Skin of body (tissue), 2 donors: ENCODE measurements around the gene ZNF821. TPM values are rescaled to one million over a fixed set of nuclear protein-coding genes. Genes with fewer than 3 reads are reported as not detected.
"Not testable (repeated sequence)": the region's sequence is repeated elsewhere in the genome, so short reads cannot be mapped to it uniquely, and the experiment has no call there.

Experiments used
- DNase-seq: peaks from one replicate; lab custom pipeline; 2025; lab: John Stamatoyannopoulos, UW
- total RNA-seq: library from RNA; depleted of rRNA; stranded (reverse); fragments of >200 nt; gene quantifications from one replicate; pipeline ENCODE4 v1.2.3, GENCODE V29; 2014

The ZNF821 gene, protein sequence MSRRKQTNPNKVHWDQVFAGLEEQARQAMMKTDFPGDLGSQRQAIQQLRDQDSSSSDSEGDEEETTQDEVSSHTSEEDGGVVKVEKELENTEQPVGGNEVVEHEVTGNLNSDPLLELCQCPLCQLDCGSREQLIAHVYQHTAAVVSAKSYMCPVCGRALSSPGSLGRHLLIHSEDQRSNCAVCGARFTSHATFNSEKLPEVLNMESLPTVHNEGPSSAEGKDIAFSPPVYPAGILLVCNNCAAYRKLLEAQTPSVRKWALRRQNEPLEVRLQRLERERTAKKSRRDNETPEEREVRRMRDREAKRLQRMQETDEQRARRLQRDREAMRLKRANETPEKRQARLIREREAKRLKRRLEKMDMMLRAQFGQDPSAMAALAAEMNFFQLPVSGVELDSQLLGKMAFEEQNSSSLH
- 5.1 TPM for total RNA-seq

DNA sequence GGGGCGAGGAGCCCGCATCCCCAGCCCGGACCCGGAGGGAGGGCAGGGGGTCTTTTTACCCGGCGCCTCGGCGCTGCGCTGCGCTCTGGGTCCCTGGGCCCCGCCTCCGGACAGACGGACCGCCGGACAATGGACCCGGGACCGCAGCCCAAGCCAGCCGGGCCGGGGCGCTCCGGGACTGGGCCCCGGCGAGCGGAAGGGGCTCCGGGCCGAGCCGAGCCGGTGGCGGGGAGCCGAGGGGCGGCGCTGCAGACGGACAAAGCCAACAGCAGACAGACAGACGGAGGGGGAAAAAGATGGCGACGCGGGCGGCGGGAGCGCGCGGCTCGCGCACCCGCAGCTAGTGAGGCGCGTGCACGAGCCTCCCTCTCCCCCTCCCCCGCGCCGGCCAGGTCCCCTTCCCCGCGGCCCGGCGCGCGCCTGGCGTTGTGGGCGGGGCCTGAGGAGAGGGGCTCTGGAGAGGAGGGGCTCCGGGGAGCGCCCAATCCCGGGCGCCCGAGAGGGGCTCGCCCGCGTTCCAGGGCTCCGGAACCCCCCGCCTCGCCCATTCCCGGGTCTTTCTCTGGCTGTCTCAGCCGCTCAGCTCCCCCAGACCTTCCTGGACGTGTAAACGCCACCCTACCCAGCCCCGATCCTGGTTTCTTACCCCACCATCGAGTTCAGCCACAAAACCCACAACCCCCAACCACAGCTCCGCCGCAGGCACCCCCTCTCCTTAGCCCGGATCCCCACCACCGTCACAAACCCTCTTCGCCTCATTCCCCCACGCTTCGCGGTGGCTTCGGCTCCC is at the start of gene ZNF821:
Gene ZNF821 (minus strand): TSS at position 334 of the 790 bp plus-strand sequence. CDS start 4,236 bp downstream, outside the sequence.
- DNase-seq = peak; percentile 78

DNA sequence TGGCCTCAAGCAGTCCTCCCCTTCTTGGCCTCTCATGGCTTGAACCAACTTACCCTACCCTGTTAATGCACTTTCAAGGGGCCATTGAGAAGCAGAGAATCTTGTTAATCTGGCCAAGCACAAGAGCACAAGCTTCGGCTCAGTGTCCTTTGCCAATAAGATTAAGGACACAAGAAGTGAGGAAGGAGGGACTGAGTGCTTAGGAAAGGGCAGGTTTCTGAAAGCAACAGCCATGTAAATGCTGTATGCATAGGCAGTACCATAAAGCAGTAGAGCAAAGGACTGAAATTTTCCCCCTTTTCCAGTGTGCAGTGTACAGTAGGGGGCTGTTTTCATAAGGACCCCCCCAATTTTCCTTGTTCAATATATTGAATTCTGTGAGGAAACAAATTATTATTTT is 49.0 kb upstream of the ZNF821 start:
- no peak for DNase-seq

DNA sequence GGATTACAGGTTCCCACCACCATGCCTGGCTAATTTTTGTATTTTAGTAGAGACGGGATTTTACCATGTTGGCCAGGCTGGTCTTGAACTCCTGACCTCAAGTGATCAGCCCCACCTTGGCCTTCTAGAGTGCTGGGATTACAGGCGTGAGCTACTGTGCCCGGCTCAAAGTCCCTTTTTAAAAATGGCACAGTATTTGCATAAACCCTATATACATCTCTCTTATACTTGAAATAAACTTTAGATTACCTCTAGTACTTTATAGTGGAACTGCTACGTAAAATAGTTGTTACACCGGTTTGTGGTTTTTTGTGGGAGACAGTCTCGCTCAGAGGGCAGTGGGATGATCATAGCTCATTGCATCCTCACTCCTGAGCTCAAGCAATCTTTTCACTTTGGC is 47.6 kb upstream of the ZNF821 start:
- DNase-seq = no peak

DNA sequence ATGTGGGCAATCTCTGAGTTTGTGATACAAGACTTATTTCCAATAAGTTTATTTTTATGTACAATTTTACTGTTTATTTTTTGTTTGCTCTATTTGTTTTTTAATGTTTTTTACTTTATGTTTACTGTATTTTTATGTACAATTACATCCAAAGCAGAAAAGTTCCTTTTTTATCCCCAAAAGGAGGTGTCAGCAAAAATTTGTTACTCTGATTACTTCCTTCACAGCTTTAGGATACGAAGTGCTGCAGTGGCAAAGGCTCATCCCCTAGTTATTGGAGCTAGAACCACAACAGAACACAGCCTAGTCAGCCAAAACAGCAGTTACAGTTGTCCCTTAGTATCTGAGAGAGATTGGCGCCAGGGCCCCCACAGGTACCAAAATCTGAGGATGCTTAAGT is 47.0 kb upstream of the ZNF821 start:
- no peak for DNase-seq

DNA sequence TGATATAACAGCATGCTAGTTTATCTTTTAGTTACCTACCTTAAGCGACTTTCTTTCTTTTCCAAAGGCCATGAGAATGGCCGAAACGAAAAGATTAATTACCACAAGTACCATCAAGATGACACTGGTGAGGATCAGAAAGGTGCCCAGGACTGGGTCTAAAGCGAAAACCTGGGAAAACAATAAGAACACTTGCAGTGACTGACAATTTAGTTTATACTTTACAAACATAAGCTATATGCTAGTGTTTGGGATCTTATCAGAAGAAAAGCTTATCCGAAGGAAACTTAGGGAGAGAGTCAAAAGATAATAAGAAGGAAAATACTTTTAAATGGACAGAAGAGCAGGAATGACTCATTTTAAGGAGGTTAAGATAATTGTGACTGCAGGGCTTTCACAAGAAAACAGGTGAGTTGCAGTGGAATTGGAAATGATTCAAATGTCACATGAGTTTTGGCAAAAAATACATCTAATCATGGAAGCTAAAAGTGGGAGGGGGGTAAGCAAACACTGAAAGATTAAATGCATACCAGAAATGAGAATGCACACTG is 46.1 kb upstream of the ZNF821 start:
- no peak for DNase-seq

DNA sequence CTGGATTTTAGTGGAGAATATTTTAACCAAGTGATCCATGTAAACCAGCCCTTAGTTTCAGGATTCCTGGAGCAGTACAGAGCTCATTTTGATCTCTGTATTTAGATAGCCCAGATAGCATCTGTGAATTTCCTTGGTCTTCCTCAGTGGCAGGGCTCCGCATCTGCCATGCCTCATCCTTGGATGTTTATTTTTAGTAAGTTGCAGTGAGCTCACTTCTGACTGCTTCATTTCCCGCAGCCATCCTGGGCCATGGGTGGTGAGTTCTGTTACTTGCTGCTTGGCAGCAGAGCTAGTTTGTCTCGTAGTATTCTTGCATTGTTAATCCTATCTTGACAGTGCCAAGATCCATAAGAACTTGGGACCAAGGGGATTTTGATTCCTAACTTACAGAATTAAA is 45.1 kb upstream of the ZNF821 start:
- no peak for DNase-seq

DNA sequence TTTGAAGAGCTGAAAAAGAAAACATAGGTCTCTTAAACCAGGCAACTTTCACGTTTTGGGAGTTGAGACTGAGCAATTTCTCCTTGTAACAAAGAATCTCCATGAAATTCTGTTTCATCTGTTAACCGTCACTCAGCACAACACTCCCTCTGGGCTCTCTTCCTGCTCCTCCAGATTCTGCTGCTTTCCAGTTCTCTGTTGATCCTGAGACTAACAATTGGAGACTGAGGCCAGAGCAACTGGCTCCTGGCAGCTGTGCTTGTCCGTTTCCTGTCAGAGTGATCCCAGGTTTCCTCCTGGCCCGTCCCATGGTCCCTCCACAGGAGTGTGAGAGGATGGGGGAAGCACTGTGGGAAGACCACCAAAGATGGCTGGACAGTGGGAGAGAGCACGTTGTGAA is 43.8 kb upstream of the ZNF821 start:
- DNase-seq = no peak

DNA sequence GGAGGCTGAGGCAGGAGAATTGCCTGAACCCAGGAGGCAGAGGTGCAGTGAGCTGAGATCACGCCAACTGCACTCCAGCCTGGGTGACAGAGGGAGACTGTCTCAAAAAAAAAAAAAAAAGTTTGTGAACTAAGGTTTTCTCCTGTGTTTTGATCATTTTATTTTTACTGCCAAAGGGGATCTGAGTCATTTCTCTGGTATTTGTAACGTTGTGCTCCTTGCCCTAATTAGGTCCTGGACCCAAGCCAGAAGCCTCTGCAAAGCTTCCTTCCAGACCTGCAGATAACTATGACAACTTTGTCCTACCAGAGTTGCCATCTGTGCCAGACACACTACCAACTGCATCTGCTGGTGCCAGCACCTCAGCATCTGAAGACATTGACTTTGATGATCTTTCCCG is 43.4 kb upstream of the ZNF821 start:
- DNase-seq = no peak

DNA sequence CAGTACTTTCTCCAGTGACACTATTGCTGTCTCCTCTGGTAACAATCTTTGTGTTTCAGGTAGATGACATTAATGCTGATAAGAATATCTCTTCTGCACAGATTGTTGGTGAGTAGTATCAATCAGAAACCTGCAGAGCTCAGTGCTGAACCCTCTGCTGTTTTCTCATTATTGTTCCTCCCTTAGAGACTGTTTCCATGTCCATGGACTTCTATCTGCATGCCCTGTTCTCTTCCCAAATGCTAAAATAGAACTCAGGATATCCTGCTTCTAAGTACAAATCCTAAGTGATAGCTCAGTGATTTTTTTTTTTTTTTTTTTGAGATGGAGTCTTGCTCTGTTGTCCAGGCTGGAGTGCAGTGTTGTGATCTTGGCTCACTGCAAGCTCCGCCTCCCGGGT is 40.7 kb upstream of the ZNF821 start:
- DNase-seq = no peak

DNA sequence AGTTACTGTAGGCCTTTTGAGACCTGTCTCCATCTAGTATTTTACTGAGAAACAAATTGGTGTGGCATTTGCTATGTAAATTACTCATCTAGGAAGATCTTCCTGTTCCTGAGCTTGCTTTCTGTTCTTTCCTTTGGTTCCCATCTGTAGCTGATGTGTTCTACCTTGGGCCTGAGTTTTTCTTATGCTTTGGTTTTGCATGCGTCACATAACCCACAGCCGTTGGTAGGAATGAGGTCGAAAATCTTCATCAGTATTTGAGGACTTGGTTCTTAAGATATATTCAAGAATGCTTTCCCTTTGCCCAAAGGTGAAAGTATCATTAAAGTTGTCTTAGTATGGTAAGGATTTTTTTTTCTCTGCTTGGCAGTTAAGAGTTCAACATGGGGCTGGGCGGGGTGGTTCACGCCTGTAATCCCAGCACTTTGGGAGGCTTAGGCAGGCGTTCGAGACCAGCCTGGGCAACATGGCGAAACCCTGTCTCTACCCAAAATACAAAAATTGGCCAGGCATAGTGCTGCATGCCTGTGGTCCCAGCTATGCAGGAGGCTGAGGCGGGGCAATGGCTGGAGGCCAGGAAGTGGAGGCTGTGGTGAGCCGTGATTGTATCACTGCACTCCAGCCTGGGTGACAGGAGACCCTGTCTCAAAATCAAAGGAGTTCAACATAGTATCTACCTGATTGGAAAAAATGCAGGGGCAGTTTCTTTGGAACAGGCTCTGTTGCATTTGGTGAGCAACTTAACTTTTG is 40.1 kb upstream of the ZNF821 start:
- no peak for DNase-seq

DNA sequence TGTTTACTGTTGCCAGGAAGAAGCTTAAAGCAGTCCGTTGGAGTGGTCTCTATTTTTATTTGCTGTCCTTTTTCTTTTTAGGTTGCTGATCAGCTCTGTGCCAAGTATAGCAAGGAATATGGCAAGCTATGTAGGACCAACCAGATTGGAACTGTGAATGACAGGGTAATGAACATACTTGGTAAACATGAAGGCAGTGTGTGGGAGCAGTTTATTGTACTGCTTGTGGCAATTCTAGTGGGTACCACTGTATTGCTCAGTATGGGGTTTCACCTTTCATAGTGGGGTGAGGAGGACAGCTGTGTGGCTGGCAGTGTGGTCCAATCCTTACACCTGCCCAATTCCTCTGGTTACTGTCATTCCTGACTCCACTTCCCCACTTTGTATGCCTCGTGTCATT is 36.7 kb upstream of the ZNF821 start:
- DNase-seq = no peak

DNA sequence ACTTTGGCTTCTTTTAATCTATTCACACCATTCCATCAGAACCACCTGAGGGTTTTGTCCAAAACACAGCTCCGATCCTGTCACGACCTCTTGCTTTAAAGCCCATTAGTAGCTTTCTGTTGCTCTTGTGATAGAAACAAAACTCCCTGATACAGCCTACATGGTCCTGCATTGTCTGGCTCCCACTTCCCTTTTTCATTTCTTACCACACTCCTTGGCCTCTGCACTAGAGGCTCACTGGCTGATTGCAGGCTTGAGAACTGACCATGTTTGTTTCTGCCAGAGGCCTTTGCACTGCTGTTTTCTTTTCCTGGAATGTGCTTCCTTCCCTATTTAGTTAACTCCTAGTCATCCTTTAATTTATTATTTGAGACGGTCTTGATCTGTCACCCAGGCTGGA is 35.1 kb upstream of the ZNF821 start:
- no peak for DNase-seq

DNA sequence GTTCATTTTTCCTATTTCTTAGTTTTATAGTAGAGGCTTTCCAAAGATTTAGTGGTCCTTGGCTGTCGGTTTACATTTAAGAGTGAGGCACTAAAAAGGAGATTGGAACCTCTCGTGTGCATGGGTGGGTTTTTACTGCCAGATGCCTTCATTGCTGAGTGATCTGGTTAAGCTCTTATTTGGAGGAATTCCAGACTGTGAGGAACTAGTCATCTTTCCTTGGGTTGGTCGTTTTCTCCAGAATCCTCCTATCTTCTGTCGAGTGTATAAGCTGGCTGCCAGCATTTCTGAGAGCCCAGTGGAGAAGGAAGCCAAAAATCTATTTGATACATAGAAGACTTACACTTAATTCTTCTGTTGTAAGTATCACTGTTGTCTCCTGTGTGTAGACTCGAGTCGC is 33.9 kb upstream of the ZNF821 start:
- DNase-seq = no peak

DNA sequence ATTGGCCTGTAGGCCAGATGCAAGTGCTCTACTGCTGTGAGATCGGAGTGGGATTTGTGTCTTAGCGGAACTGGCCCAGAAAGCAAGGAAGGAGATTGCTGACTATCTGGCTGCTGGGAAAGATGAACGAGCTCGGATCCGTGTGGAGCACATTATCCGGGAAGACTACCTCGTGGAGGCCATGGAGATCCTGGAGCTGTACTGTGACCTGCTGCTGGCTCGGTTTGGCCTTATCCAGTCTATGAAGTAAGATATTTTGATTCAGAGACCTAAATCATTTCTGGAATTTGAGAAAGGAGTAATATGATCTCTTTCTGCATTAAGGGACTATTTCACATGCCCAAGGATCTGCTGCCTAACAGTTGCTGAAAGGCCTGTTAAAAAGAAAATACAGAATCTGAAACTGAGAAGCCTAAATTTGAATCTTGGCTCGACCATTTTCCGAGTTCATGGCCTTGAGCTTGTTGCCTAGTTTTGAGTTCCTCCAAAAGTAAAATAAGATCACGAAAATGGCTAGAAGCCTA is 32.5 kb upstream of the ZNF821 start:
- DNase-seq = no peak

DNA sequence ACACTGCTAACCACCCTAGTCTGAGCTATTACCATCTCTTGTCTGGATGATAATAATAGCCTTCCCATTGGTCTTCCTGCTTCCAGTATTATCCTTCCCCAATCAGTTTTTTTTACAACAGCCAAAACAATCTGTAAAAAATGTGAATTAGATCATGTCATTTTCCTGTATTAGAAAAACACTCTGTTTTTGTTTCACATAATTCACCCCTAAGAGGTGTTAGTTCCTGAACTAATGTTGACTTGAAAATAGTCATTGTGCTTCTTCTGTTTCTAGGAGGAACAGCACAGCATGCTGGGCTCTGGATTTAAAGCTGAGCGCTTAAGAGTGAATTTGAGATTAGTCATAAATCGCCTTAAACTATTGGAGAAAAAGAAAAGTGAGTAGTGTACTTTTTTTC is 31.4 kb upstream of the ZNF821 start:
- DNase-seq = no peak

DNA sequence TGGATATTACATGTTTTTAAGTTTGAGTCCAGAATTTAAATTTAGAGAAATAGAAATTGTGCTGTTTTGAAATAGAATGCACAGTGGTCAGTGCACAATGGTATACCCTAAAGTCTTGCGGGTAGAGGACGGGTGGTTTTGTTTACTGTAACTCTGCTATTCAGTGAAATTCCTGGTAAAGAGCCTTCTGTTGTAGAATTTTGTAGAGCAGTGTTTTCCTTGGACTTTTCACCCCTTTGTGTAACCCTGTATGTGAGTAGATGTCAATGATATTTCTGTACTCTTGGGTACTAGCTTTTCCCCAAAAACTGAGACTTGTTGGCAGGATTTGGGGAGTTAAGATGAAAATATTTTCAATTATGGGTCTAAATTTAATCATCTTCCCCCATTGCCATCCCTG is 30.8 kb upstream of the ZNF821 start:
- DNase-seq = no peak

DNA sequence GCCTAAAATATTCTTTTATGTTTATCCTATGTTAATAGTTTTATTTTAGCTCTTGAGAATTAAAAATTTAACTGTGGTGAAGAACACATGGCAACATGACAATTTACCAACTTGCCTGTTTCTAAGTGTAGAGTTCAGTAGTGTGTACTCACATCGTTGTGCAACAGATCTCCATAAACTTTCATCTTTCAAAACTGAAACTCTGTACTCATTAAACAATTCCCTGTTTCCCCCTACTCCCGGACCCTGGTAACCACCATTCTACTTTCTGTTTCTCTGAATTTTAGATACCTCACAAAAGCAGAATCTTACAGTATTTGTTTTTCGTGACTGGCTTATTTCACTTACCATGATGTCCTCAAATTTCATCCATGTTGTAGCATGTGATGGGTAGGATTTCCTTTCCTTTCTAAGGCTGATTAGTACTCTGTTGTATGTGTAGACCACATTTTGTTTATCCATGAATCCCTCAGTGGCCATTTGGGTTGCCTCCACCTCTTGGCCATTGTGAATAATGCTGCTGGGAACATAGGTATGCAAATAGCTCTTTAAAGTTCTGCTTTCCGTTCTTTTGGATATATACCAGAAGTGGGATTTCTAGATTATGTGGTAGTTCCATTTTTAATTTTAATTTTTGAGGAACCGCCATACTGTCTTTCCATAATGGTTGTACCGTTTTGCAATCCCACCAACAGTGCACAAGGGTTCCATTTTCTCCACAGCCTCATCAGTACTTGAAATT is 28.7 kb upstream of the ZNF821 start:
- no peak for DNase-seq

DNA sequence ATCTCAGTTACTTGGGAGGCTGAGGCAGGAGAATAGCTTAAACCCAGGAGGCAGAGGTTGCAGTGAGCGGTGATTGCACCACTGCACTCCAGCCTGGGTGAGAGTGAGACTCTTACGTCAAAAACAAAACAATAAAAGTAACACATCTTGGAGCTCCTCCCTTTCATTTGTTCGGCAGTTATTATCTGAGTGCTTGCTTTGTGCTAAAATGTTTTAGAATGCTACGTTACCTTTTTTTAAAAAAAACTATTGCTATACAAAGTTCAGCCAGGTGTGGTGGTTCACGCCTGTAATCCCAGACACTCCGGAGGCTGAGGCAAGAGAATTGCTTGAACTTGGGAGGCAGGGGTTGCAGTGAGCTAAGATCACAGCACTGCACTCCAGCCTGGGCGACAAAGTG is 27.1 kb upstream of the ZNF821 start:
- DNase-seq = no peak

DNA sequence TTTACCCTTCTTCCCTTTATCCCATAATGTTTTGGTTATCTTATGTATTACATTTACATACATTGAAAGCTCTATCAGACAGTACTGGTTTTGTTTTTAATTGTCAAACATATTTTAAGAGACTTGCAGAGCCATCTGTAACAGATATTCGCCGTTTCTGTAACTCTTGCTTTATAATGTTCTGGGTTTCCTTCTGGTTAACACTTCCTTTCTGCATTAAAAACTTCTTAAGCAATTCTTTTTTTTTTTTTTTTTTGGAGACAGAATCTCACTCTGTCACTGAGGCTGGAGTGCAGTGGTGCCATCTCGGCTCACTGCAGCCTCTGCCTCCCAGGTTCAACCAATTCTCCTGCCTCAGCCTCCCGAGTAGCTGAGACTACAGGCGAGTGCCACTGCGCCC is 21.8 kb upstream of the ZNF821 start:
- not testable (repeated sequence) for DNase-seq

DNA sequence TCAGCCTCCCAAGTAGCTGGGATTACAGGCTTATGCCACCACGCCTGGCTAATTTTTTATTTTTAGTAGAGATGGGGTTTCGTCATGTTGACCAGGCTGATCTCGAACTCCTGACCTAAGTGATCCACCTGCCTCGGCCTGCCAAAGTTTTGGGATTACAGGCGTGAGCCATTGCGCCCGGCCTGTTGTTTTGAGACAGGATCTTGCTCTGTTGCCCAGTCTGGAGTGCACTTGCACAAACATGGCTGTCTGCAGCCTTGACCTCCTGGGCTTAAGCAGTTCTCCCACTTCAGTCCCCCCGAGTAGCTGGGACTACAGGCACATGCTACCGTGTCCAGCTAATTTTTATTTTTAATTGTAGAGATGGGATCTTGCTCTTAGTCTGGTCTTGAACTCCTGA is 20.3 kb upstream of the ZNF821 start:
- no peak for DNase-seq

DNA sequence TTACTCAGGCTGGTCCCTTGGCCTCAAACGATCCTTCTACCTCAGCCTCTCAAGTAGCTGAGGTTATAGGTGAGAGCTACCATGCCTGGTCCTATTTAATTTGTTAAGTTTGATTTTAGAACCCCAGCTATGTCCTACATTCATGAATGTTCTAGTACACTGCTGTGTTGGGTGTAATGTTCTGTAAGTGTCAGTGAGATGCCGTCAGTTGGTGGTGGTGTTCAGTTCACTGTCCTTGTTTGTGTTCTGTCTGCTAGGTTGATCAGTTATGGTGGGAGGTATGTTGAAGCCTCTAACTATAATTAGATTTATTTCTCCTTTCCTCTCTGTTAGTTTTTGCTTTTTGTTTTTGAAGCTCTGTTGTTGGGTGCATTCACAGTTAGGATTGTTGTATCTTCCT is 19.6 kb upstream of the ZNF821 start:
- no peak for DNase-seq
